ENCODE results near the gene OTOS. TPM values are rescaled to one million over a fixed set of nuclear protein-coding genes. Genes with fewer than 3 reads are reported as not detected.

Gene OTOS
- total and polyA plus RNA-seq, 2 donors (not counting 1 experiment from before 2014, with no cell fraction given): not detected

DNA sequence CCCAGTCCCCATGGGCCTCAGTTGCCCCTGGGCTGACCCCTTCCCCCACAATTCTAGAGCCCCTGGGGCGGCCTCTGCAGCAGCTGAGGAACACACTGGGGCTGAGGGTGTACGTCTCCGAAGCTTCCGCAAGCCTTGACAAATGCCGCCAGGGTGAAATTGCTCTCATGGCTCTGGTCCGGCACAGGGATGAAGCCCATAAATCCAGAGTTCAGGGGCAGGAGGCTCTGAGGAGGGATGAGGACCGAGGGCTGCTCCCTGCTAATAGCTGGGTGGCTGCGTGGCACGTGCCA lies 27.1 kb upstream of the OTOS start:
- ChIA-PET CTCF (no interaction called here), POLR2A (no interaction called here)
- ATAC-seq (ENCODE audit: low read depth): no peak
- Mint-ChIP-seq H3K27ac (no peak overlapping the region), H3K9me3 (ENCODE audit: insufficient read depth) (peaks cover 8% of the 10 kb centered on the region), H3K27me3 (no peaks in the 10 kb centered on the region), H3K4me3 (no peak overlapping the region), H3K4me1 (no peaks in the 10 kb centered on the region)
- H3K4me2 ChIP-seq (replicated peaks; ENCODE audit: low read depth, low read length, poor library complexity, severe bottlenecking): no peak overlapping the region
- no peak overlapping the region for H2AFZ ChIP-seq (ENCODE audit: insufficient read depth, low read depth, low read length, poor library complexity, severe bottlenecking)
- H3K4me1 ChIP-seq (ENCODE audit: control insufficient read depth in 2 of 2, insufficient read depth in 2 of 2, low read length in 2 of 2): no peaks in the 10 kb centered on the region
- H3K36me3 ChIP-seq (replicated peaks in 1 of 2; ENCODE audit: control extremely low read depth in 1 of 2, control insufficient read depth in 1 of 2, extremely low read depth in 1 of 2, insufficient read depth in 2 of 2, low read length in 1 of 2): no peaks in the 10 kb centered on the region
- DNase-seq: no peak
- 90% methylated on average over 9 of the region's 9 CpGs for WGBS (ENCODE audit: insufficient coverage)
- H3K9ac ChIP-seq (ENCODE audit: low read length): no peak overlapping the region
- no peak overlapping the region for H3K4me3 ChIP-seq (ENCODE audit: control extremely low read depth in 1 of 5, extremely low read depth in 1 of 5, insufficient read depth in 1 of 5, low read depth in 2 of 5, low read length in 4 of 5)
- no peak overlapping the region for H3K27ac ChIP-seq (ENCODE audit: low read length in 2 of 2)
- no peaks in the 10 kb centered on the region for H4K20me1 ChIP-seq (ENCODE audit: control insufficient read depth, insufficient read depth, low read length, poor library complexity, severe bottlenecking)
- no peaks in the 10 kb centered on the region for H3K27me3 ChIP-seq (replicated peaks in 1 of 4; ENCODE audit: control extremely low read depth in 1 of 4, control insufficient read depth in 3 of 4, insufficient read depth in 4 of 4, low read length in 3 of 4)
- intact Hi-C loops (cut with micrococcal nuclease): no loop called here
- TF ChIP-seq, protein P1, sequence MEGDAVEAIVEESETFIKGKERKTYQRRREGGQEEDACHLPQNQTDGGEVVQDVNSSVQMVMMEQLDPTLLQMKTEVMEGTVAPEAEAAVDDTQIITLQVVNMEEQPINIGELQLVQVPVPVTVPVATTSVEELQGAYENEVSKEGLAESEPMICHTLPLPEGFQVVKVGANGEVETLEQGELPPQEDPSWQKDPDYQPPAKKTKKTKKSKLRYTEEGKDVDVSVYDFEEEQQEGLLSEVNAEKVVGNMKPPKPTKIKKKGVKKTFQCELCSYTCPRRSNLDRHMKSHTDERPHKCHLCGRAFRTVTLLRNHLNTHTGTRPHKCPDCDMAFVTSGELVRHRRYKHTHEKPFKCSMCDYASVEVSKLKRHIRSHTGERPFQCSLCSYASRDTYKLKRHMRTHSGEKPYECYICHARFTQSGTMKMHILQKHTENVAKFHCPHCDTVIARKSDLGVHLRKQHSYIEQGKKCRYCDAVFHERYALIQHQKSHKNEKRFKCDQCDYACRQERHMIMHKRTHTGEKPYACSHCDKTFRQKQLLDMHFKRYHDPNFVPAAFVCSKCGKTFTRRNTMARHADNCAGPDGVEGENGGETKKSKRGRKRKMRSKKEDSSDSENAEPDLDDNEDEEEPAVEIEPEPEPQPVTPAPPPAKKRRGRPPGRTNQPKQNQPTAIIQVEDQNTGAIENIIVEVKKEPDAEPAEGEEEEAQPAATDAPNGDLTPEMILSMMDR (IDR thresholded peaks at IDR 0.05): no peak
- no peak for TF ChIP-seq EZH2 (IDR thresholded peaks at IDR 0.05; ENCODE audit: borderline replicate concordance, insufficient read depth, low read depth, low read length, poor library complexity, severe bottlenecking)
- peaks cover 0 to 14% (median 0%) of the 10 kb centered on the region in 3 donors for H3K9me3 ChIP-seq (ENCODE audit: control extremely low read depth in 1 of 3, control insufficient read depth in 2 of 3, insufficient read depth in 1 of 3, low read length in 2 of 3)
- no peaks in the 10 kb centered on the region for H3K79me2 ChIP-seq (ENCODE audit: control insufficient read depth, insufficient read depth, low read length)

DNA sequence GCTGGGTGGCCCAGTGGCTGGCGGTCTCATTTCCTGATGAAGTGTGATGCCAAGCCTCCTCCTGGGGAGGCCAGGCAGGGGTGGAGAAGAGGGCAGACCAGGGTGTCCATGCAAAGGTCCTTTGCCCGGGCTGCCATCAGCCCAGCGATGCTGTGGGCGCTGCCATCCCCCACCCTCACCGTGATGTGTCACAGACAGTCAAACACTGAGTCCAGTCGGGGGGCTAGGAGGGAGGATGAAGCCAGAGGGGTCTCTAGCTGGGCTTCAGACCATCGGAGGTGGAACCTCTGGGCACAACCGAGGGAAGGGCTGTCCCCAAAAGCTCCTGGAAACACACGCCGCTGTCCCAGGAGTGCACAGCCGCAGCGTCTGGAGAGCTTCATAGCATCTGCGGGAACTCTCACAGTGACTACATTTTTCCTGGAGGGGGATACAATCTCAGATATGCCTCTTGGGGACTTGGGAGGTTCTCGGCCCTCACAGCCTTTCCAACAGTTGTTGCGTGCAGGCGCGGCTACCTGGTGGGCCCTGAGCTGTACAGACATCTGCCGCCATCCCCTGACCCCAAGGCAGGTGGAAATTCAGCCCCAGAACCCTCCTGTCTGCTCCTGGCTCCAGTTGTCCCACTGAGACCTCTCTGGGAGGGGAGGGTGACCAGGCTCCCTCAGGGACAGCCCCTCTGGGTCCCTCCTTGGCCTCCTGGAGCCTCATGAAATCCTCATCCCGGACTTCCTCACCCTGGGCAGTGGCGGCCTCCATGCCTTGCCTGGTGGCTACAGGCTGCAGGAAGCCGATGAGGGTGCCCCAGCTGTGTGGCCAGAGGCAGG lies 26.5 kb upstream of the OTOS start:
- Histone ChIP-seq H3K9ac (ENCODE audit: low read length) (no peak overlapping the region), H2AFZ (ENCODE audit: insufficient read depth, low read depth, low read length, poor library complexity, severe bottlenecking) (no peak overlapping the region), H3K4me2 (replicated peaks; ENCODE audit: low read depth, low read length, poor library complexity, severe bottlenecking) (no peak overlapping the region), H3K9me3 (ENCODE audit: control extremely low read depth in 1 of 3, control insufficient read depth in 2 of 3, insufficient read depth in 1 of 3, low read length in 2 of 3) (peaks cover 0 to 8% (median 0%) of the 10 kb centered on the region in 3 donors), H3K27ac (ENCODE audit: low read length in 2 of 2) (no peak overlapping the region), H3K36me3 (replicated peaks in 1 of 2; ENCODE audit: control extremely low read depth in 1 of 2, control insufficient read depth in 1 of 2, extremely low read depth in 1 of 2, insufficient read depth in 2 of 2, low read length in 1 of 2) (no peaks in the 10 kb centered on the region), H3K27me3 (replicated peaks in 1 of 4; ENCODE audit: control extremely low read depth in 1 of 4, control insufficient read depth in 3 of 4, insufficient read depth in 4 of 4, low read length in 3 of 4) (no peaks in the 10 kb centered on the region), H3K4me1 (ENCODE audit: control insufficient read depth in 2 of 2, insufficient read depth in 2 of 2, low read length in 2 of 2) (no peaks in the 10 kb centered on the region), H3K4me3 (ENCODE audit: control extremely low read depth in 1 of 5, extremely low read depth in 1 of 5, insufficient read depth in 1 of 5, low read depth in 2 of 5, low read length in 4 of 5) (no peak overlapping the region), H3K79me2 (ENCODE audit: control insufficient read depth, insufficient read depth, low read length) (no peaks in the 10 kb centered on the region), H4K20me1 (ENCODE audit: control insufficient read depth, insufficient read depth, low read length, poor library complexity, severe bottlenecking) (no peaks in the 10 kb centered on the region)
- Mint-ChIP-seq H3K9me3 (ENCODE audit: insufficient read depth) (peaks cover 8% of the 10 kb centered on the region), H3K4me1 (no peaks in the 10 kb centered on the region), H3K27me3 (no peaks in the 10 kb centered on the region), H3K4me3 (no peak overlapping the region), H3K27ac (no peak overlapping the region)
- 91% methylated on average over 19 of the region's 21 CpGs for WGBS (ENCODE audit: insufficient coverage)
- no peak for DNase-seq
- TF ChIP-seq EZH2 (IDR thresholded peaks at IDR 0.05; ENCODE audit: borderline replicate concordance, insufficient read depth, low read depth, low read length, poor library complexity, severe bottlenecking): no peak
- TF ChIP-seq, protein P1 (IDR thresholded peaks at IDR 0.05): no peak
- POLR2A ChIA-PET: no interaction called here
- CTCF ChIA-PET: no interaction called here
- intact Hi-C loops (cut with micrococcal nuclease): no loop called here
- ATAC-seq (ENCODE audit: low read depth): no peak
